DMS114 treated with DMSO at 0.1 percent for 48 hours (cell line): Measurements from ENCODE around the gene PRKAG1.

Source experiments
- DNase-seq: peaks from one replicate; lab custom pipeline; 2025; ENCODE audit not compliant: unreplicated experiment; lab: John Stamatoyannopoulos, UW

PRKAG1 gene

GRCh38 chr12:49032679-49033447 lies 14.3 kb upstream of the PRKAG1 start:
- no peak for DNase-seq

DNA sequence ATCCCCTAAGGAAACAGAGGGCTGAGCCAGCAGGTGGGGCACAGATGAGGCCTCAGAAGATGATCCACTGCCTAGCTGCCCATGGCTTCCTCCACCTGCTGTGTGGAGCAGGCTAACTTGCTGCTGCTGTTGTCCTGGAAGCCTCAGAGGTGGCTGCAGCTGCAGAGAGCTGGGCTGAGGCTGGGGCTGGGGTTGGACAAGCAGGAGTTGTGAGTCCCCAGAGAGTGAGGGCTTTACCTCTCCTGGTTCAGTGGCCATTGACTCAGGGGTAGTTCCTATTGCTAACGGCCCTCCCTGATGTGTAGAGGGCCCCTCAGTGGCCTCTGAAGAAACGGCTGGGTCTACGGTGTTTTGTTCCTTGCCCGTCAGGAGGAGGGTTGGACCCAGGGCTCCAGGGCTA lies 13.7 kb upstream of the PRKAG1 start:
- no peak for DNase-seq

- DNase-seq, result no peak
These were observed 13.1 kb upstream of the PRKAG1 start for GRCh38 chr12:49031573-49032161.

DNA sequence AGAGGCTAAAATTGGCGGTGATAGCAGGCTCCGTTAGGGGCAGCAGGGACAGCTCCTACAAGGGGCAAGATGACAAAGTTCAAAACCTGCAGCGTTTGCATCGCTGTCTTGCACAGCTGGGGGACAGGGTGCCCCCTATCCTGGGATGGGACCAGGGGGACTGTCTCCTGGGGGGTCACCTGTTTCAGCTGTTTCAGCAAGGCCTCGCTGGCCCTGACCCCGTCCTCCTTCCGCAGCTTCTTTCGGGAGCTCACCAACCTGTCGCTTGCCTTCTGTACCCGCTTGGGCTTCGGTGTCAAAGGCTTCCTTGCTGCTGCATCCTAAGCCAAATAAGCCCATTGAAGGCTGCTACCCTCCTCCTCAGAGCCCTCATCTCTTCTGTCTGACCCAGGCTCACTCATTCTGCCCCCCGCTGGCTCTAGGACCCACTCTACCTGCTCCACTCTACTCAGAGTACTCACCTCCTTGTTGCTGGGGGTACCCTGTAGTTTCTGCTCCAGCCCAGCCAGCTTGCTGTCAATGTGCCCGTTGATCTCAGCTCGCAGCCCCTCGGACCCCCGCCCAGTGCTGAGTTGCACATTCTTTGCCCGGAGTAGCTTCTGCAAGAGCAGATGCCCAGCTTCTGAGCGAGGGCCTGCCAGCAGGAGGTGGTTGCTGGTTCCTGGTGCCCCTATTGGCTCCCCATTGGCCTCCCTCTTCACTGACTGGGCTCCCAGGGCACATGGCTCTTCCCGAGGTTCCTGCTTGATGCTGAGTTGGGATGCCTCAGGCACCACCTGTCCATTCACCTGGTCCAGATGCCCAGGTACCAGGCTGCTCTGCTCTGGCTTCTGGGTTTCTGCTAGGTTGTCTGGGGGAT lies 12.4 kb upstream of the PRKAG1 start:
- no peak for DNase-seq

DNA sequence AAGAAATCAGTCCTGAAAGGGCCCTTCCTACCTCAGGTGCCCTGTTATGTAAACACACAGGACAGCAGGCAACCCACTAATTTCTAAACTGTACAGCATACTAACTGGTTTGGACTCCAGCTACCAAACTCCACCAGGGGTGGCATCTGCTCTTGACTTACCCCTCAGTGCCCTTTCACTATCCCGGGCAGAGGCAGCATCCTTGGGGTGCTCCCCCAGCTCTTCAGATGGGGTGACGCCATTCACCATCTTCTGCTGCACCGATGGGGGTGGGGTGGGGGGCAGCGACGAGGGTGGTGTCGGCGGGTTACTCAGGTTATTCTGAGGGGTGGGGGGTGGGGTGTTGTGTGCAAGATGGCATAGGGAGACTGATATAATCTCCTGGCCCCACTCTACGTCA lies 11.5 kb upstream of the PRKAG1 start:
- no peak for DNase-seq

GRCh38 chr12:49028666-49029275 lies 10.2 kb upstream of the PRKAG1 start:
- DNase-seq, result no peak

DNA sequence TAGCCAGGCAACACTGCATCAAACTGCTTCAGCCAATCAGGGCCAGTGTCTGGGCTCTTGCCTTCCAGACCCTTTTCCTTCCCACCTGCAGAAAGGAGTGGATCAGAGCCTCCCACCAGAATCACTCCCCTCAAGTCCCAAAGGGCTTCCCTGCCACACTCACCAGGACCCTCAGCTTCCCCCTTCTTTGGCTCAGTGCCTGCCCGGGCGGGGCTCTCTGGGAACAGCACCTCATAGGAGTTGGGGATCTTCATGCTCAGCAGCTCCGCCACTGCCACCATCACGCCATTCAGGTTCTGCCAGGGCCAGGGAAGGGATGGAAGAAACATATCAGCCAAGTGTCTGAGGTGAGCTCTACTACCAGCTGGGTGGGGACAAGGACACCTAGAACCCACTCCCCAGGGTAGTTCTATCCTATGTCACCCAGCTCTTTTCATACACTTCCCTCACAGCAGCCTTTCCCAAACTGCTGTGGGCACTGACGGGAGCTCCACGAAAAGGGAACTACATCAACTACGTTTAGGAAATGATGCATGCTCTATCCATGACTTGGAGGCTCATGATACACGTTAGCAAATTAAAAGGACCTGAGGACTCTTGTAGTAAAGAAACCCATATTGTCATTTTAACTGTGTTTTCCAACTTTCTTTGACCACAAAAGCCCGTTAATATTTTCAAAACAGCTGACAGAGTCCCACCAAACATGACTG lies 9.4 kb upstream of the PRKAG1 start:
- no peak for DNase-seq

- no peak for DNase-seq
These were observed 8.3 kb upstream of the PRKAG1 start for GRCh38 chr12:49026678-49027480.

- DNase-seq, result no peak
These were observed 7.5 kb upstream of the PRKAG1 start for GRCh38 chr12:49026101-49026500.

DNA sequence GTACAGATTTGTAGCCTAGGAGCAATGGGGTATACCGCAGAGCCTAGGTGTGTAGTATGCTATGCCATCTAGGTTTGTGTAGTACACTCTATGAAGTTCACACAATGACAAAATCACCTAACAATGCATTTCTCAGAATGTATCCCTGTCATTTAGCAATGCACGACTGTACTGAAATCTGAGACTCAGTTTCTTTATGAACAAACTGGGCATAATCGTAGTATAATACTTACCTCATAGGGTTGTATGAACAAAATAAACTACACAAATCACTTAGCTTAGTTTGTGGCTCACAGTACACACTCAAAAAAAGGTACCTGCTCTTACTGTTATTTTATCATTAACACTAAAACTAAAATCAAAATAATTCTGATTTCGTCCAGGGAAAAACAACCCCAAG lies 6.9 kb upstream of the PRKAG1 start:
- no peak for DNase-seq

DNA sequence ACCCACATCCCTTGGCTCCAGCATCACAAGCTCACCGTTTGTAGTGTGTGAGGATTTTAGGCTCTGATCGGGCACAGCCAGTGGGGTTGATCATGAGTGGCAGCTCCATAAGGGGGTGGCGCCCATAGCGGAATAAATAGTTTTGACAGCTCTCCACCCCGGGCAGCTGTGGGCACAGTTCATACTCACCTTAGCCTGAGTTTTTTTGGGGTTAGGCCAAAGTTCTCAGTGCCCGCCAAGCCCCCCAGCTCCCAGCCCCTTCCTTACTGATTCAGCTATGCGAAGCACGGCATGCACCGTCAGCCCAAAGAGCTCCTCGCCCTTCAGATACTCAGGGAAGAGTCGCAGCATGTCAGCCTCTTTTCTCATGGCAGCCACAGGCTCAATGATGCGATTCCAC lies 6.0 kb upstream of the PRKAG1 start:
- no peak for DNase-seq

- DNase-seq, result no peak
These were observed 5.2 kb upstream of the PRKAG1 start for GRCh38 chr12:49023812-49024211.

DNA sequence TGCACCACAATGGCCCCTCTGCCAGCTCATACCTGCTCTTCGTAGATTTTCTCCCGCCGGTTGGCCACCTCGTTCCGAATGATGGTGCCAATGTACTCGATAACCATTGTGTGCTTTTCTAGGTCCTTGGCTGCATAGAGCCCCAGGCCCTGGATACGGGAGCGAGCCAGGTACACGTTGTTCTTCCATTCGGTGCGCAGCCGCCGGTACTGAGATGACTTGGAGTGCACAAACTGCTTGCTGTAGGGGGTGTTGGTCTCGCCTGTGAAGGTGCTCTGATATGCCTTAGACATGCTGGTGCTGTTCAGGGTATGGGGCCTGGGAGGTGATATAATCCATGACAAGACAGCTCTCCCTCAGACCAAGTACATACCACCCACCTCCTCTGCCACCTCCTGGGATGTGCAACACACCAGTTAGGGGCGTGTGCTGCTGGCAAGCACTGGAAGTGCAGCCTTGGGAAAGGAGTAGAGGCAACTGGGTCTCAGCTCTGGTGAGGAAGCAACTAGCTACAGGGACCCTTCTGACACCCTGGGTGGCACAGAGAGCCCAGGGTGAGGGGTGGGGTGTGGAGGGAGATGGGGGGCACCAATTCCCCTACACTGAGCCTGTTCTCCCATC lies 4.1 kb upstream of the PRKAG1 start:
- DNase-seq, result no peak

DNA sequence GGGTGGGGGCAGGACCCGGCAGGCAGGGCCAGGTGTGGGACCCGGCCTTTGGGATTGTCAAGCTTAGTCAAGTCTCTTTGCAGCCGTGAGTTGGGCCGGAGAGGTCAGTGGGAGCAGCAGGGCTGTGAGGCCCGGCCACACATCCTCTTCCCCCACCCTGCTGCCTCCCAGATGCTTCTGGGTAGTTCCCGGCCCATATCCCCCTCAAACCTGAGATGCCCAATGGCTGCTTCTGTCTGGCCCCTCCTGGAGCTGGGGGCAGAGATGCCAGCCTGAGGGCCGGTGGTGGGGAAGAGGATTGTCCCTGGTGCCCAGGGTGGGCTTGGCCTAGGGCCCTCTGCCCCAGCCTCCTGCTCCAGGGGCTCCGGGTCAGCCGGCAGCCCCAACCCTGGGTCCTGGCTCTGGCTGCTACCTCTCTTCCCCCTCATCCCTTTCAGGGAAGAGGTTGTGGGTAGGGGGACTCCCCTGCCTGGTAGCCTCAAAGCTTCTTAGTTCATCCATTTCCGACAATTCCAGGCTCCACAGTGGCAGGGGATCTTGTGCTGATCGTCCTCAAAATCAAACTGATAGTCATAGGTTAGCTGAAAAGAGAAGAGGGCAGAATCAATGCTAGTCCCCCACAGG lies 2.8 kb upstream of the PRKAG1 start:
- DNase-seq, result no peak

GRCh38 chr12:49020441-49020840 lies 1.9 kb upstream of the PRKAG1 start:
- DNase-seq, result no peak

- DNase-seq, result peak; percentile 60
These were observed 1.1 kb upstream of the PRKAG1 start for GRCh38 chr12:49019443-49020324.

DNA sequence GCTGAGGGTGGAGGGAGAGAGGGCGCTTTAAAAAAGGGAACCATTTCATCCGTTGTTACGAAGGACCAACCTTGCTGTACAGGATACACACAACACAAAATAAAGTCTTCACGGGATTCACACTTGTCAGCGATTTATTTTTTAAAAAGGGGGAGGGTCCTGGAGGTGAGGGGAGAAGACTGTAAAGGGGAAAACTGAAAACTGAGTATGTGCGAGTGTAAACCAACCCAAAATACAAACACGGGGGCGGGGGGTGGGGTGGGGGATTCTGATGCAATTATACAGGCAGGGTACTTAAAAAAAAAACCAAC lies 499 bp upstream of the PRKAG1 start:
- DNase-seq, result no peak

GRCh38 chr12:49017891-49018260 lies 700 bp downstream of the PRKAG1 start:
- no peak for DNase-seq

GRCh38 chr12:49015196-49015595 lies 3.4 kb downstream of the PRKAG1 start:
- no peak for DNase-seq
